HG03442 (cell line): ENCODE data around the gene CNOT6L.
"Not testable (repeated sequence)": the region's sequence is repeated elsewhere in the genome, so short reads cannot be mapped to it uniquely, and the experiment has no call there.

Source experiments
- ATAC-seq: cut with Tn5 transposase; IDR thresholded peaks from one replicate; pipeline ENCODE4 v1.9.1; 2021; ENCODE audit warnings: mild to moderate bottlenecking, moderate library complexity; ENCODE audit not compliant: unreplicated experiment

The CNOT6L gene

DNA sequence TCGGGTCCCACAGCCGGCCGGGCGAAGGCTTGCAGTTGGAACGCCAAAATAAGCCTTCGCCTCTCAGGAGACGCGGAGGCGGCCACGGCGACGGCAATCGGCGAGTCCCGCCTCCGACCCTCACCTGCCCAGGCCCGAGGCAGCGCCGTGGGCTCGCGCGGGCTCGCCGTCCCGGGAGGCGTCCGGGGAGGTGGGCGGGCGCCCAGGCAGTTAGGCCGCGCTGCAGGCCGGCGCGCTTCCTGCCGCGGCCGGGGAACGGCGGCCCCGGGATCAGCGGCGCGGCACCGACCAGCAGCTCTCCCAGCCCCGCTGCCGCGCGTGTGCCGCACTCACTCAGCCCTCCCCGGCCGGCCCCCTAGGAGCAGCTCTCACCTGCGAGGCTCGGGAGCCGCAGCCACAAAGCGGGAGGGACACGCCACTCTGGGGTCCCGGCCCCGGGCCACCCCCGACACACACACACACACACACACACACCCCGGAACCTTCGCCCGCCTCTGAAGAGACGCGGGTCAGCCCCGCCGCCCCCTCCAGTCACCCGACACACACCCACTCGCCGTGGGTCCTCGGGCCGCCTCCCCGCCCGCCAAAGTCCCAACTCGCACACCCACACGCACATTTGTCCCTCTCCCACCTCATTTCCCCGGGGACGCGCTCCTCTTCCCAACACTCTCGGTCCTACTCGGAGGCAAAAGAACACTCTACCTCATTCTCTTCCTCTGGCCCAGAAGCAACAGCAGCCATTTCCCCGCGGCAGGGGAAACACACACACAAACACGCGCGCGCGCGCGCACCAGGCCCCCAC, at the start of gene CNOT6L:
CNOT6L (minus strand) TSS at position 767 of the 802 bp plus-strand sequence; CDS start at position 707, 60 bp downstream.
- ATAC-seq = no peak

DNA sequence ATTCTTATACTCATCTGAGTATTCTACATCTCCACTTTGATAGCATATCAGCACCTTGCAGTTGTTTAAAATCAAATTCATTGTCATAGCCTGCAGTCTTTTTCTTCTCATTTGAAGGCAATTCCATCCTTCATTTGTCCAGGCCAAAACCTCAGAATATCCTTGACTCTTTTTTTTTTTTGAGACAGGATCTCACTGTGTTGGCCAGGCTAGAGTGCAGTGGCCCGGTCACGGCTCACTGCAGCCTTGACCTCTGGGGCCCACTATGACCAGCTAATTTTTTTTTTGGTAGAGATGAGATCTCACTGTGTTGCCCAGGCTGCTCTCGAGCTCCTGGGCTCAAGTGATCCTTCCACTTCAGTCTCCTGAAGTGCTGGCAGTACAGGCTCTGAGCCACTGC, 46.1 kb upstream of the CNOT6L start:
- no peak for ATAC-seq

DNA sequence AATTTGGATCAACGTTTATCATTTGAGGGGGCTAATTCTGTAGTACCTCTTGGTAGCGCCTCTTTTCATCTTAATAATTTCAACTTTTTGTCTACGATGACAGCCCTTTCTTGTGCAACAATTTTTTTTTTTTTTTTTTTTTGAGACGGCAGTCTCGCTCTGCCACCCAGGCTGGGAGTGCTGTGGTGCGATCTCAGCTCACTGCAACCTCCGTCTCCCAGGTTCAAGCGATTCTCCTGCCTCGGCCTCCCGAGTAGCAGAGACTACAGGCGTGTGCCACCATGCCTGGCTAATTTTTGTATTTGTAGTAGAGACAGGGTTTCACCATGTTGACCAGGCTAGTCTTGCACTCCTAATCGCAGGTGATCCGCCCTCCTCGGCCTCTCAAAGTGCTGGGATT, 44.2 kb upstream of the CNOT6L start:
- ATAC-seq = not testable (repeated sequence)

DNA sequence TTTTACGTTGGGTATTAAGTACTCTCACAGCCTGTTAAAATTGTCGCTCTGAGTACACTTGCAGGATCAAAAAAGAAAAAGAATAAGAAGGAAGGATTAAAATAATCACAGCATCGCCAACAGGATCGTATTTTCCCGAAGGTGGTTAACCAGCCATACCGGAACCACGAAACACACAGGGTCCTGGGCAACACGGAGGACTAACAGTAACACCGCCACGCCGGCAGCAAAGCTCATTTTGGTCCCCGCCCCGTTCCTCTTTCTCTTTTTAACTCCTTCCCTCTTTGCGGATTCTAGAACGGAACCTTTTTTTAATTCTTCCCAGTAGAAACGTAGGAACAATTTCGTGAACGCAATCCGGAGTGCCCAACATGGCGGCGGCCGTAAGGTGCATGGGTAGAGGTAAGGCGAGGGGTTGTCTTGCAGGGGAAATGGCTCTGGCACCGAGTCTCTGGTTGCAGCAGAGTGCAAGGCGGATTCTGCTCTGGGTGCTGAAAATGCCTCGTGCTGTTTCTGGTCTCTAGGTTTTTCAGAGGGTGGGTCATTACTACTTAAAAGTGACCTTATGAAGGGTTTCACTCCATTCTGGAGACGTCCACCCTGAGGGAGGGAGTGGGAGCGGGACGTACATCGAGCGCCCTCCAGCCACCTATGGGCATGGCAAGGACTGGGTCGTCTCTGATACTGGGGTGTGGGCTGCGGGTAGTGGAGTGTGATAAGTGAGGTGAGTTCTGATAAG, 43.5 kb upstream of the CNOT6L start, which contains the start of gene MRPL1:
MRPL1 (plus strand) TSS at position 353 of the 739 bp plus-strand sequence; CDS start at position 372, 19 bp downstream.
- ATAC-seq = peak; percentile 81

DNA sequence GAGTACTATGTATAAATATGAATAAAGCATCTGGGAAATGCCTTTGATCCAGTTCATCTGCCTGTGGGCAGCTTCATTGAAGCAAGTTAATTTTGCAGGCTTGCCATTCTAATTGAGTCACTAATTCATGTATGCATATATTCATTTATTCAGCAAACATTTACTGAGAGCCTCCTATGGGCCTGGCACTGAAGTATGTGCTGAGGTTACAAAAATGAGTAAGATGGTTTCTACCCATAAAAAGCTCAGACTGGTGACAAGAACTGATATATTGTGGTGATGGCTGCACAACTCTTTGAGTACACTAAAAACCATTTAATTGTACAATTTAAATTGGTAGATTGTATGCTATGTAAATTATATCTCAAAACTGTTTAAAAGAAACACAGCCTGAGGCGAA, 42.3 kb upstream of the CNOT6L start:
- peak; percentile 28 for ATAC-seq

DNA sequence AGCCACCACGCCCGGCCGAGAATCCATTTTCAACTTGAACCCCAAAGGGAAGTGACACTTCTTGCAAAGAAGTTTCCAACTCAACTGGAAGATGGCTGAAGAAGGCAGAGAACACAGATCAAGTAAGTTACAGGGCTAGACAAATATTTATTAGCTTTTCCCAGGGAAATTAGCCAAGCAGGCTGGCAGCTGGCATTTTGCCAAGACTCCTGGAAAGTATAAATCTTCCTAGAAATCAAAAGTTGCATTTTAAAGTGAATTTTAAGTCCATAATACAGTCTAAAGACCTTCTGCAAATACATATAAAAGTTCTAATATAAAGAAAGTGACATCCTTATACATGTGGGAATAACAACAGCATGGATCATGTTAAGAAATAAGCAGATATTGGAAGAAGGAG, 40.1 kb upstream of the CNOT6L start:
- no peak for ATAC-seq

DNA sequence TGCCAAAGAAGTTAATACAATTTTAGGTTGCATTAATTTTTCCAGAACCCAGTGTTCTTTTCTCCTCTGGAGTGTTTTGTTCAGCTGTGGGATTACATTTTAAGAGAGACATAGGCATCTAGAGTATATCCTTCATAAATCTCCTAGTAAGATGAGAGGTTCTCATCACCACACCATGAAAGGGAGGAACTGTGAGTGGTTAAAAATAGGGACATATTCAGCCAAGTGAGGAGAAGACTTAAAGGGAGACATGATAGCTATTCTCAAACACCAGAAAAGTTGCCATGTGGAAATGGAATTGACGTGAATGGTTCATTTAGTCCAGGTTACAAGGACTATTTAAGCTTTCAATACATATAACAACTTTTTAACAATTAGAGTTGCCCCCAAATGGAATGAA, 37.0 kb upstream of the CNOT6L start:
- ATAC-seq = no peak

DNA sequence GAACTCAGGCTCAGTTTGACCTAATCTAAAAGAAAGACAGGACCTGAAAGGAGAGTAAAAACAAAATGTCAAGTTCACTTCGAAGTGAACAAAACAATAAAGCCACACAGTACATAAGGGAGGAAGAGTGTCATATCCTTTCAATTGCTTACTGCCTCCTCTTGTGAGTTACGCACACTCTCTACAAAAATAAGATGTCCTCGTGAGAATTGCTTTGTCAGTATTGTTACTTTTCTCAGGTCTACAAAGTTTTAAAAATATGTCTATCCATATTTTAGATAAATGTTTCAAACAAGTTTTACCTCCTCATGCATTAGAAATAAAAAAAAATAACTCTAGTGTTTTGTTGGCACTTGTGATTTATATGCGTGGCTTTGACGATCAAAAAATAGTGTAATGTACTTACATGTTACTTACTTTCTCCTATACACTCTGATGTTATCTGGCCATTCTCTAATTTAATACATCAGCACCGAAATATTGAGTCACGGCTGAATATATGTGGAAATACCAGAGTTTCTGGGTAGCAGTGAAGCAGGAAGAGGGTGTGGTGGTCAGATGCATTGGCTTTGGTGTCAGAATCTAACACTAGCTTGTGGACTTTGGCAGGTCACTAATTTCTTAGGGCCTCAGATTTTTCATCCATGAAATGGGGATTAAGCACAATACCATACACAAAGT, 35.4 kb upstream of the CNOT6L start:
- ATAC-seq = no peak

DNA sequence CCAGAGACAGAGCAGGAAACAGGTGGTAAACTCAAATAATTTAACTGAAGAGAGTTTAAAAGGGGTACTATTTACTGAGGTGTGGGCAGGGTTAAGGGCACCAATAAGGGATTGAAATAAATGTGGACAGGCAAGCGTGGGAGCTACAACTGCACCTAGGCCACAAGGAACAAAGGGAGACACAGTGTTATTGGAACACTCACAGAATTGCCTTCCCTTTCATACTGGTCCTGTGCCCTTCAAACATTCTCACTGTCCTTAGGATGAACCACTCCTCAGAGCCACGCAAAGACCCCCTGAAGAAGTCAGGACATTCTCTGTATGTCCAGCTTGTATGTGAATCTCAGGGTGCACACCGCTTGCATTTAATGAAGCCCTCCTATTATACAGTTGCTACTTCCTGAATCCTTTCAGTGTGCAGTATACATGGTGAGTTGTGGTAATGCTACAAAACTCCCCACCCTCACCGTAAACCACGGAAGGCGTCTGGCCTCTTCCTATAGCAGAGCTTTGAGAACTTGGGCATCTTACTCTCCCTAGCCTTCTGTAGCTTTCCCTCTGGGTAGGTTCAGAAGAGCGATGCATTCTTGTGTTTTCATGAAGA, 33.8 kb upstream of the CNOT6L start:
- ATAC-seq = peak; percentile 97

DNA sequence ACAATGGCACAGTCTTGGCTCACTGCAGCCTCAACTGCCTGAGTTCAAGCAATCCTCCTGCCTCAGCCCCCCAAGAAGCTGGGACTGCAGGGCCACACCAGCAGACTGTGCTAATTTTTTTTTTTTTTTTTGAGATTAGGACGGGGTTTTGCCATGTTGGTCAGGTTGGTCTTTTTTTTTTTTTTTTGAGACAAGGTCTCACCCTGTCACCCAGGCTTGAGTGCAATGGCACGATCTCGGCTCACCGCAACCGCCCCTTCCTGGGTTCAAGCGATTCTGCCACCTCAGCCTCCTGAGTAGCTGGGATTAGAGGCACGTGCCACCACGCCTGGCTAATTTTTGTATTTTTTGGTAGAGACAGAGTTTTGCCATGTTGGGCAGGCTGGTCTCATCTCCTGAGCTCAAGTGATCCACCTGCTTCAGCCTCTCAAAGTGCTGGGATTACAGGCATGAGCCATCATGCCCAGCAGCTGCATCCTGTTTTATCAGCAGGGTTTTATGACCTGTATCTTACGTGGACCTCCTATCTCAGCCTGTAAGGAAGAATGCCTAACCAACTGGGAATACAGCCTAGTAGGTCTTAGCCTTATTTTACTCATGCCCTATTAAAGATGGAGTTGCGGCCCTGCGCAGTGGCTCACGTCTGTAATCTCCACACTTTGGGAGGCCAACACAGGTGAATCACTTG, 30.3 kb upstream of the CNOT6L start:
- ATAC-seq = no peak

DNA sequence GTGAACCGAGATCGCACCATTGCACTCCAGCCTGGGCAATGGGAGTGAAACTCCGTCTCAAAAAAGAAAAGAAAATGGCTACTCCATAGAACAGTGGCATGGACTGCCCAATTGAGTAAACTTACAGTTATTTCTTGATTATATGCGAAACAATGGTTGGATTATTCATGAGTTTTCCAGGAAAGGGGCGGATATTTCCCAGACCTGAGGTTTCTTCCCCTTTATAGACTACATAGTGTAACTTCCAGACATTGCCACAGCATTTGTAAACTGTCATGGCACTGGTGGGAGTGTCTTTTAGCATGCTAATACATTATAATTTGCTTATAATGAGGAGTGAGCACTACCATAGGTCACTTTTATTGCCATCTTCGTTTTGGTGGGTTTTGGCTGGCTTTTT, 29.3 kb upstream of the CNOT6L start:
- ATAC-seq = no peak

DNA sequence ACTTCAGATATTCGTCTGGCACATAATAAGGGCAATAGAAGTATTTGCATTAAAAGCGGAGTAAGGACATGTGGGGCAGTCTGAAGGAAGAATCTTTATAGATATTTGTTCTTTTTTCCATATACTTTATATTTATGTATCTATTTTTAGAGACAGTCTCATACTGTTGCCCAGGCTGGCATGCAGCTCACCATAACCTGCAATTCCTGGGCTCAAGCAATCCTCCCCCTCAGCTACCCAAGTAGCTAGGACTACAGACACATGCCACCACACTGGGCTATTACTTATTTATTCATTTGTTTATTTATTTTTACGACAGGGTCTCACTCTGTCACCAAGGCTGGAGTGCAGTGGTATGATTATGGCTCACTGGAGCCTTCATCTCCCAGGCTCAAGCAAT, 26.8 kb upstream of the CNOT6L start:
- ATAC-seq = no peak

DNA sequence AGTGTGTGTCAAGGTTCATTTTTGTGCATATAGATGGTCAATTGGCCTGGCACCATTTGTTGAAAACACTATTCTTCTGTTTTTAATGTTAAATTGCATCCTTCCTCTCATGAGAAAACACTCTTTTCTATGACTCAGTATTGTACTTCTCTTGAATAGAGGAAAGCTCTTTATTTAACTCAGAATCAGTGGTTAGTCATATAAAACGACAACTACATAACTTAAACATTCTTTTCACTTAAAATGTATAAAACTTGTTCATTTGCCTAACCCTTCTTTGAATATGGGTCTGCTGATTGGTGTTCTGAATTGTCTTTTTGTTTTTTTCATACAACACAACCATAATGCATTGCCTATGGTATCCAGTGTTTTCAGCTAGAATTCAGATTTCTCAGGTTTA, 26.2 kb upstream of the CNOT6L start:
- ATAC-seq = no peak

DNA sequence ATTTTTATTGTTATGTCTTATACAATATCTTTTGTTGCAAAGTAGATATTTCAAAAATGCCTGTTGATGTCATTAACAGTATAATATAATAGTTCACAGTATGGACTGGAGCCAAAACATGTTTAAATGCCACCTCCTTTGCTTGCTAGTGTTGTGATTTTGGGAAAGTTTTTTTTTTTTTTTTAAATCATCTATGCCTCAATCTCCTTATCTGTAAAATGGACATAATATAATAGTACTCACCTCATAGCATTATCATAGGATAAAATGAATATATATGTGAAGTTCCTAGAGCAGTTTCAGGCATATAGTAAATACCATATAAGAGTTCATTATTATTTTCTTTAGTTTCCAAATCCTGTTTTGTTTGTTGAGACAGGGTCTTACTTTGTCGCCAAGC, 25.2 kb upstream of the CNOT6L start:
- no peak for ATAC-seq

DNA sequence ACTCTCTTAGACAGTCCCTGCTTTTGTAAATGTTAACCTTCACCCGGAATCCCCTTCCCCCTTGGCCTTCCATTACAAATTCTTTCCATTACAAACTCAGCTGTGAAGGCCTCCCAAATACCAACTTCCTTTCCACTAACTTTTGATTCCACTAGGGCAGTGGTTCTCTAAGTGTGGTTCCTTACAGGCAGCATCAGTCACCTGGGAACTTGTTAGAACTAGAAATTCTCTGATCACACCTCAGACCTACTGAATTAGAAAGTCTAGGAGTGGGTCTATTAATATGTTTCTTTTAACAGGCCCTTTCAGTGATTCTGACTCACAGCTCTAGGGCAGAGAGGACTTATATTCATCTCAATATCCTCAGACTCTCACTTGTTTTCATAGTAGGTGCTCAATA, 24.5 kb upstream of the CNOT6L start:
- ATAC-seq = no peak

DNA sequence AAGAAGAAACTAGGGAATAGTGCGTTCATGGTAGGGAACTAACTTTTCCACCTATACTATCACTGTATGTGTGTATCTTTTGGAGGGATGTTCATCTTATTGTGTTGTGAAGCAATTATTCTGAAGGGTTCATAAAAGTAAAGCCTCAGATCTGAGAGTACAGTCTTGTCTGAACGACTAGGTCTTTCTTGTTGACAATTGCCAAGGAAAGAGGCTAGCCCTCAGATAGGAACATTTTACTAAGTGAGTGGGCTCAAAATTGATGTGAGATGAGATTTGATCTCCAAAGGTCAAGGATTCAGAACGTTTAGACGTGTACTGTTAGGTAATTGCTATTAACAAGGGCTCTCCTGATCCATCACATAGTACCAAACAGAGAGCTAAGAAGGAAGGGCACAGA, 15.2 kb upstream of the CNOT6L start:
- no peak for ATAC-seq

DNA sequence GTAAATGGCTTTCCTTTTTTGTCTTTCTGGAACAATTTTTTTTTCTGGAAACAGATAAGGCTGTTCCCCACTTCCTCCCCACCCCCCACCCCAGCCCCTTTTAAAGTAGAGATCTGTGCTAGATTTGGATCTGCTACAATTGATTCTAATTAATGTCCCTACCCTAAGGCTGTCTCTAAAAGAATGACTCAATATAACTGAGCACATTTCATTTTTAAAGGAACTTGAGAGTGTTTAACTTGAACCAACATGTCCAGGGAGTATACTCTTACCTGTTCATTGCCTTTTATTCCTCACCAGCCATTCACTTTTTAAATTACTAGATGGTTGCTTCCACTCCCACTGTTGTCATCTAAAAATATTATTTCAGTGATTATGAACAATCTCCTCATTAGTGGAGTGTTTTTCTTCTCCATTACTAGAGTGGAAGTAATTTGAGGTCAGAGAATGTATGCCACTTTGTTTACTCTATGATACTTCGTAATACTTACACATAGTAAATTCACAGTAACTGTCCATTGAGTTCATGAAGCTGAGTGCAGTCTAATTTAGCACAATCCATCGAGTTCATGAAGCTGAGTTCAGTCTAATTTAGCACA, 14.1 kb upstream of the CNOT6L start:
- ATAC-seq = no peak

DNA sequence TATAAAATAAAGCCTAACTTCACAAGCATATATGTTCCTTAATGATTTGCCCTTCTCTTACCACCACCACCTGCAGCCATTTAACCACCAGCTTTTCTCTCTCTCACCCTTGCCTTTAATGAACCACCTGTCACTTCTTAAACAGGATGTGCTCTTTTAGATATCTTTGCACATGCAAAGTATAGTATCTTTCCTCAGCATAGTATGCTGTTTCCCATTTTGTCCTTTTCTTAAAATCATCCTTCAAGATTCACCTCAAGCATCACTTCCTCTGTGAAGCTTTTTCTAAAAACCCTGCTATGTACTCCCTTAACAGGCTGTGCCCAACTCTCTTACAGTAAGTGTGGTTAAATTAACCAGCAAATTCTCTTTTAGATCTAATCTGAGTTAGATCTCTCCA, 8.2 kb upstream of the CNOT6L start:
- ATAC-seq = no peak

DNA sequence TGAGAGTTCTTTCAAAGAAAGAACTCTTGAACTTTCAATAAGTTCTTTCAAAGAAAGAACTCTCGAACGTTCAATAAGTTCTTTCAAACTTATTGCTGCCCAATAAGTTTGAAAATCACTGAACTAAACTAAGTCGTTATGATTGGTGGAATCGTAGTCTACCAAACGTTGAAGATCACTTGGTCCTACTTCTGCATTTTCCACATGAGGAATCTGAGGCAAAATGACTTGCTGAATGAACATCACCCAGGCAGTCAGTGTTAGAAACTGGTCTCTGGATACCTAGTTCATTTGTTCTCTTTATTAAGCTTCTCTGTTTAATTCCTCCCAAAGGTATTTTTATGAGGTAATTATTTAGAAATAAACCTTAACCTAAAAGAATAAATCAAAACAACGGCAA, 7.1 kb upstream of the CNOT6L start:
- no peak for ATAC-seq

DNA sequence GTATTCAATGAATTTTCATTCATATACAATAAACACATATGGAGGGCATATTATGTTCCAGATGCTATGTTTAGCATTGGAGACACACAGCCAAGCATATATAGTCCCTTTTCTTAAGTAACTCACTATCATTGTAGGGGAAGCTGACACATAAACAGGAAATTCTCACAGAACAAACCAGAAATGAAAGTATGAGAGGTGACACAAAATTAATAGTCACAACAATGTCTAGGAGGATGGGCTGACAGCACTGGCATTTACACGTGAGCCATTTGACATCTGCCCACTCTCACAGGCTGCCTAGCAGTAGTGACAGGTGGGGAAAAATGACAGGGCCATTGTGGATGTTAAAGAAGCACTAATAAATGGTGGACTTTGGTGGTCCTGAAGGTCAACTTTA, 2.6 kb upstream of the CNOT6L start:
- ATAC-seq = no peak
